B cell (primary cell): ENCODE data around the gene RNASET2. TPM values are rescaled to one million over a fixed set of nuclear protein-coding genes. Genes with fewer than 3 reads are reported as not detected.

Experiments
- ATAC-seq: fragments of 200-7000 bp; cut with Tn5 transposase; one replicate; pipeline ENCODE4 v1.10.0; 2021; ENCODE audit warnings: low read depth, mild to moderate bottlenecking, moderate number of reproducible peaks, moderate library complexity
- CTCF ChIA-PET: fragments of 350-600 bp; sonication (Branson Sonifier 250); formaldehyde crosslinking; loops from one replicate; lab custom pipeline; 2021; ENCODE audit warnings: antibody characterized with exemption, inconsistent platforms; lab: Charles Lee
- POLR2A ChIA-PET: fragments of 350-600 bp; sonication (Branson Sonifier 250); formaldehyde crosslinking; loops from one replicate; lab custom pipeline; 2021; ENCODE audit warnings: antibody characterized with exemption; lab: Charles Lee
- DNase-seq: peaks from one replicate; pipeline ENCODE4 v3.0.0; 2013
- H2AFZ ChIP-seq: 2 replicates; pipeline ENCODE4 v1.6.1; 2012; ENCODE audit warnings: mild to moderate bottlenecking, low read depth, low read length; ENCODE audit not compliant: insufficient read depth, poor library complexity, severe bottlenecking
- H3K27ac ChIP-seq, 2 donors: 1 replicate in 1 of 2; 2 replicates in 1 of 2; pipeline ENCODE4 v1.5.1; 2012 to 2013; ENCODE audit warnings: low read length in 2 of 2, mild to moderate bottlenecking in 2 of 2, moderate library complexity in 1 of 2
- H3K27me3 ChIP-seq, 4 experiments: fragments of 200-600 bp in 1 of 4; sonication (generic) in 1 of 4; replicated peaks in 1 of 4; 1 replicate in 2 of 4; 2 replicates in 2 of 4; pipeline versions ENCODE4 v1.6.1 to v1.7.0; 2013 to 2016; ENCODE audit warnings: low read length in 3 of 4, mild to moderate bottlenecking in 2 of 4, mixed read lengths in 1 of 4, moderate library complexity in 1 of 4; ENCODE audit not compliant: insufficient read depth in 4 of 4, control insufficient read depth in 3 of 4; ENCODE audit errors: control extremely low read depth in 1 of 4
- H3K36me3 ChIP-seq, 2 experiments: replicated peaks in 1 of 2; 1 replicate in 1 of 2; 2 replicates in 1 of 2; pipeline versions ENCODE4 v1.6.1 to v1.7.1; 2013; ENCODE audit warnings: low read length in 1 of 2; ENCODE audit not compliant: insufficient read depth in 2 of 2, control insufficient read depth in 1 of 2; ENCODE audit errors: control extremely low read depth in 1 of 2, extremely low read depth in 1 of 2
- H3K4me1 ChIP-seq, 2 donors: fragments of 200-600 bp in 1 of 2; sonication (generic) in 1 of 2; 1 replicate in 1 of 2; 2 replicates in 1 of 2; pipeline versions ENCODE4 v1.5.1 to v1.6.1; 2013 to 2017; ENCODE audit warnings: low read length in 2 of 2; ENCODE audit not compliant: control insufficient read depth in 2 of 2, insufficient read depth in 2 of 2
- H3K4me2 ChIP-seq: replicated peaks from 2 replicates; pipeline ENCODE3; 2012; ENCODE audit warnings: mild to moderate bottlenecking, low read depth, low read length; ENCODE audit not compliant: poor library complexity, severe bottlenecking
- H3K4me3 ChIP-seq, 5 experiments: fragments of 200-600 bp in 1 of 5; sonication (generic) in 1 of 5; 1 replicate in 3 of 5; 2 replicates in 2 of 5; pipeline versions ENCODE4 v1.5.1 to v1.7.0; 2011 to 2016; ENCODE audit warnings: low read length in 4 of 5, mild to moderate bottlenecking in 4 of 5, low read depth in 2 of 5, control low read depth in 1 of 5, moderate library complexity in 1 of 5; ENCODE audit not compliant: insufficient read depth in 1 of 5; ENCODE audit errors: control extremely low read depth in 1 of 5, extremely low read depth in 1 of 5
- H3K79me2 ChIP-seq: fragments of 200-600 bp; sonication (generic); one replicate; pipeline ENCODE4 v1.6.0; 2016; ENCODE audit warnings: low read length; ENCODE audit not compliant: control insufficient read depth, insufficient read depth
- H3K9ac ChIP-seq: fragments of 200-600 bp; sonication (generic); 2 replicates; pipeline ENCODE4 v1.6.1; 2017; ENCODE audit warnings: mild to moderate bottlenecking, low read length, moderate library complexity
- H3K9me3 ChIP-seq, 3 donors: one replicate each; pipeline versions ENCODE4 v1.6.1 to v1.7.1; 2013; ENCODE audit warnings: low read length in 2 of 3; ENCODE audit not compliant: control insufficient read depth in 2 of 3, insufficient read depth in 1 of 3; ENCODE audit errors: control extremely low read depth in 1 of 3
- H4K20me1 ChIP-seq: 2 replicates; pipeline ENCODE4 v1.6.0; 2012; ENCODE audit warnings: mild to moderate bottlenecking, low read length; ENCODE audit not compliant: insufficient read depth, control insufficient read depth, poor library complexity, severe bottlenecking
- H3K27ac Mint-ChIP-seq: one replicate; pipeline ENCODE4 v1.8.0; 2021; ENCODE audit warnings: mixed read lengths
- H3K27me3 Mint-ChIP-seq: one replicate; pipeline ENCODE4 v1.8.0; 2021; ENCODE audit warnings: mixed read lengths
- H3K4me1 Mint-ChIP-seq: one replicate; pipeline ENCODE4 v1.8.0; 2021; ENCODE audit warnings: mixed read lengths
- H3K4me3 Mint-ChIP-seq: one replicate; pipeline ENCODE4 v1.8.0; 2021; ENCODE audit warnings: mixed read lengths
- H3K9me3 Mint-ChIP-seq: one replicate; pipeline ENCODE4 v1.8.0; 2022; ENCODE audit warnings: mixed read lengths; ENCODE audit not compliant: insufficient read depth
- CTCF ChIP-seq: fragments of 200-600 bp; IDR thresholded peaks from one replicate; pipeline ENCODE4 v1.8.0; 2022; ENCODE audit warnings: antibody characterized with exemption, mild to moderate bottlenecking
- EZH2 ChIP-seq: IDR thresholded peaks from 2 replicates; pipeline ENCODE4 v1.6.1; 2012; ENCODE audit warnings: borderline replicate concordance, low read depth, mild to moderate bottlenecking, moderate library complexity, low read length; ENCODE audit not compliant: insufficient read depth, poor library complexity, severe bottlenecking
- WGBS: methylation state at CpG from one replicate; pipeline ENCODE4 v1.1.5; 2013; ENCODE audit warnings: missing lambda C conversion rate; ENCODE audit not compliant: insufficient coverage; 5-methylcytosine and 5-hydroxymethylcytosine counted together
- intact Hi-C: fragments of 100-400 bp; cut with micrococcal nuclease; formaldehyde crosslinking; loops from one replicate; pipeline ENCODE4 v1.10.0; 2022
- polyA plus RNA-seq: library from polyadenylated mRNA; depleted of rRNA; stranded (reverse); fragments of >200 nt; gene quantifications from 2 replicates; pipeline ENCODE4 v1.2.3, GENCODE V29; 2012
- total RNA-seq, 2 donors: library from RNA; stranded (reverse); fragments of 120-200 nt in 1 of 2; gene quantifications; 1 replicate in 1 of 2; 2 replicates in 1 of 2; pipeline versions ENCODE4 v1.2.3 to v1.2.4, GENCODE V29; 2013 to 2022

The RNASET2 gene
- total and polyA plus RNA-seq, 2 donors (not counting 1 experiment from before 2014, with no cell fraction given): 293 to 330 TPM

- H3K9me3 ChIP-seq: peaks cover 0 to 20% (median 0%) of the 10 kb centered on the region in 3 donors
- Mint-ChIP-seq H3K9me3 (no peaks in the 10 kb centered on the region), H3K4me3 (no peak overlapping the region), H3K27me3 (no peaks in the 10 kb centered on the region), H3K4me1 (peaks cover 15% of the 10 kb centered on the region), H3K27ac (no peak overlapping the region)
- H3K36me3 ChIP-seq: no peaks in the 10 kb centered on the region
- DNase-seq (no peak), ATAC-seq (no peak)
- WGBS: 97% methylated on average over 35 of the region's 45 CpGs
- H3K4me1 ChIP-seq: peaks cover under 1 to 2% of the 10 kb centered on the region in 2 donors
- H3K4me2 ChIP-seq: no peak overlapping the region
- H3K9ac ChIP-seq: no peak overlapping the region
- intact Hi-C loops: no loop called here
- ChIA-PET POLR2A (no interaction called here), CTCF (no interaction called here)
- H3K27ac ChIP-seq: no peak overlapping the region
- TF ChIP-seq EZH2 (no peak), CTCF (no peak)
- no peaks in the 10 kb centered on the region for H4K20me1 ChIP-seq
- no peak overlapping the region for H2AFZ ChIP-seq
- H3K79me2 ChIP-seq: peaks cover 8% of the 10 kb centered on the region
- H3K4me3 ChIP-seq: no peak overlapping the region
- no peaks in the 10 kb centered on the region for H3K27me3 ChIP-seq
These were observed 54.7 kb downstream of the RNASET2 start for GRCh38 chr6:166901626-166902025.

GRCh38 chr6:166900956-166901607, 55.3 kb downstream of the RNASET2 start:
- TF ChIP-seq EZH2: no peak
- TF ChIP-seq CTCF: no peak
- no peak overlapping the region for H3K4me3 ChIP-seq
- DNase-seq: no peak
- no peak overlapping the region for H3K27ac ChIP-seq
- ChIA-PET POLR2A (no interaction called here), CTCF (no interaction called here)
- ATAC-seq: no peak
- H3K4me2 ChIP-seq: no peak overlapping the region
- H2AFZ ChIP-seq: no peak overlapping the region
- no peaks in the 10 kb centered on the region for H3K27me3 Mint-ChIP-seq
- peaks cover 0 to 20% (median 0%) of the 10 kb centered on the region in 3 donors for H3K9me3 ChIP-seq
- H3K36me3 ChIP-seq: no peaks in the 10 kb centered on the region
- H3K9me3 Mint-ChIP-seq: no peaks in the 10 kb centered on the region
- no peaks in the 10 kb centered on the region for H4K20me1 ChIP-seq
- intact Hi-C loops: no loop called here
- H3K9ac ChIP-seq: no peak overlapping the region
- H3K4me1 ChIP-seq: no peaks in the 10 kb centered on the region
- no peaks in the 10 kb centered on the region for H3K27me3 ChIP-seq
- peaks cover 10% of the 10 kb centered on the region for H3K4me1 Mint-ChIP-seq
- WGBS: 97% methylated on average over 49 of the region's 53 CpGs
- H3K79me2 ChIP-seq: peaks cover 6% of the 10 kb centered on the region
- no peak overlapping the region for H3K4me3 Mint-ChIP-seq
- H3K27ac Mint-ChIP-seq: no peak overlapping the region
